H1 (cell line): ENCODE measurements around the gene STARD13. TPM values are rescaled to one million over a fixed set of nuclear protein-coding genes. Genes with fewer than 3 reads are reported as not detected.

ENCODE experiments used
- CTCF ChIA-PET: fragments of 300-600 bp; sonication (Branson Sonifier 250); formaldehyde crosslinking; loops from one replicate; lab custom pipeline; 2021; ENCODE audit not compliant: partially characterized antibody; lab: Charles Lee
- POLR2A ChIA-PET: fragments of 300-600 bp; sonication (Branson Sonifier 250); formaldehyde crosslinking; loops from one replicate; lab custom pipeline; 2021; ENCODE audit warnings: inconsistent platforms; ENCODE audit not compliant: partially characterized antibody; lab: Charles Lee
- DNase-seq, 2 experiments: peaks; one replicate each; pipeline versions ENCODE4 v3.0.0 to v3.0.0-alpha.2; 2010 to 2022; ENCODE audit warnings: low spot score in 2 of 2, low read depth in 1 of 2, mixed read lengths in 1 of 2
- FAIRE-seq: peaks from 2 replicates; lab custom pipeline; 2011; peaks lifted over from hg19 to GRCh38; lab: Jason Lieb, UNC
- H2AFZ ChIP-seq: 2 replicates; pipeline ENCODE4 v1.8.1; 2012; ENCODE audit warnings: low read length, inconsistent platforms
- H2AK5ac ChIP-seq: 2 replicates; pipeline ENCODE4 v1.6.1; 2013; ENCODE audit warnings: low read depth, low read length
- H2BK120ac ChIP-seq: replicated peaks from 2 replicates; pipeline ENCODE3; 2013; ENCODE audit warnings: low read depth, low read length, inconsistent platforms
- H2BK12ac ChIP-seq: 2 replicates; pipeline ENCODE4 v1.6.1; 2013; ENCODE audit warnings: low read depth, low read length
- H2BK15ac ChIP-seq: 2 replicates; pipeline ENCODE4 v1.6.1; 2013; ENCODE audit warnings: low read length
- H2BK20ac ChIP-seq: 2 replicates; pipeline ENCODE4 v1.6.1; 2013; ENCODE audit warnings: low read length
- H2BK5ac ChIP-seq: 2 replicates; pipeline ENCODE4 v1.6.1; 2013; ENCODE audit warnings: low read depth, low read length
- H3K14ac ChIP-seq: 2 replicates; pipeline ENCODE4 v1.6.1; 2013; ENCODE audit warnings: inconsistent platforms; ENCODE audit not compliant: insufficient read length
- H3K18ac ChIP-seq: 2 replicates; pipeline ENCODE4 v1.6.1; 2013; ENCODE audit warnings: low read length; ENCODE audit errors: extremely low read depth
- H3K23ac ChIP-seq: 2 replicates; pipeline ENCODE4 v1.6.1; 2013; ENCODE audit warnings: inconsistent platforms; ENCODE audit not compliant: insufficient read length
- H3K23me2 ChIP-seq: 2 replicates; pipeline ENCODE4 v1.6.1; 2013; ENCODE audit warnings: low read depth, low read length
- H3K27ac ChIP-seq: 2 replicates; pipeline ENCODE4 v1.6.1; 2011; ENCODE audit warnings: low read depth, low read length, inconsistent platforms
- H3K27me3 ChIP-seq, 4 experiments: replicated peaks in 1 of 4; 1 replicate in 1 of 4; 2 replicates in 3 of 4; pipeline versions ENCODE4 v1.6.1 to v1.8.1; 2011 to 2013; ENCODE audit warnings: low read length in 3 of 4, mild to moderate bottlenecking in 3 of 4, inconsistent platforms in 2 of 4, mixed read lengths in 2 of 4, moderate library complexity in 1 of 4; ENCODE audit not compliant: control insufficient read depth in 3 of 4, insufficient read depth in 3 of 4; ENCODE audit errors: extremely low read depth in 1 of 4
- H3K36me3 ChIP-seq, 4 experiments: 2 replicates each; pipeline versions ENCODE4 v1.6.1 to v1.8.1; 2011 to 2013; ENCODE audit warnings: mild to moderate bottlenecking in 4 of 4, low read length in 3 of 4, moderate library complexity in 2 of 4, control low read depth in 1 of 4, inconsistent platforms in 1 of 4; ENCODE audit not compliant: insufficient read depth in 4 of 4, control insufficient read depth in 2 of 4
- H3K4ac ChIP-seq: replicated peaks from 2 replicates; pipeline ENCODE3; 2013; ENCODE audit warnings: low read length, low read depth, mixed read lengths, inconsistent platforms; ENCODE audit not compliant: insufficient read length
- H3K4me1 ChIP-seq, 4 experiments: replicated peaks in 1 of 4; 1 replicate in 1 of 4; 2 replicates in 3 of 4; pipeline versions ENCODE4 v1.6.1 to v1.8.1; 2011 to 2013; ENCODE audit warnings: low read length in 3 of 4, inconsistent platforms in 2 of 4, mixed read lengths in 1 of 4; ENCODE audit not compliant: insufficient read depth in 4 of 4, control insufficient read depth in 3 of 4
- H3K4me2 ChIP-seq, 2 experiments: 2 replicates each; pipeline versions ENCODE4 v1.6.1 to v1.8.1; 2011 to 2013; ENCODE audit warnings: low read depth in 2 of 2, low read length in 2 of 2, control low read depth in 1 of 2, inconsistent platforms in 1 of 2, mild to moderate bottlenecking in 1 of 2; ENCODE audit not compliant: insufficient read depth in 1 of 2
- H3K4me3 ChIP-seq, 4 experiments: fragments of 200-600, 300-600 bp in 1 of 4; sonication (generic), shearing (Covaris generic), sonication (Bioruptor Twin) in 1 of 4; 2 replicates each; pipeline versions ENCODE4 v1.5.1 to v1.8.1; 2011 to 2016; ENCODE audit warnings: low read length in 4 of 4, low read depth in 3 of 4, control low read depth in 2 of 4, inconsistent platforms in 2 of 4, mild to moderate bottlenecking in 2 of 4, mixed read lengths in 1 of 4, moderate library complexity in 1 of 4; ENCODE audit not compliant: insufficient read depth in 2 of 4; ENCODE audit errors: extremely low read depth in 1 of 4
- H3K56ac ChIP-seq: replicated peaks from 2 replicates; pipeline ENCODE3; 2013; ENCODE audit warnings: low read depth, mild to moderate bottlenecking, mixed read lengths, low read length, inconsistent platforms; ENCODE audit not compliant: insufficient read length
- H3K79me1 ChIP-seq: 2 replicates; pipeline ENCODE4 v1.6.1; 2013; ENCODE audit warnings: low read depth, low read length, control low read depth
- H3K79me2 ChIP-seq, 2 experiments: 2 replicates each; pipeline versions ENCODE4 v1.6.1 to v1.8.1; 2012 to 2013; ENCODE audit warnings: low read length in 2 of 2, mild to moderate bottlenecking in 2 of 2, inconsistent platforms in 1 of 2; ENCODE audit not compliant: insufficient read depth in 2 of 2, control insufficient read depth in 1 of 2
- H3K9ac ChIP-seq, 4 experiments: replicated peaks in 1 of 4; 1 replicate in 1 of 4; 2 replicates in 3 of 4; pipeline versions ENCODE4 v1.6.1 to v1.8.1; 2011 to 2013; ENCODE audit warnings: low read depth in 3 of 4, low read length in 3 of 4, control low read depth in 2 of 4, mild to moderate bottlenecking in 2 of 4, moderate library complexity in 2 of 4, inconsistent platforms in 1 of 4; ENCODE audit errors: extremely low read depth in 1 of 4
- H3K9me3 ChIP-seq, 2 experiments: 2 replicates each; pipeline versions ENCODE4 v1.6.1 to v1.8.1; 2012 to 2013; ENCODE audit warnings: mild to moderate bottlenecking in 2 of 2, moderate library complexity in 2 of 2, control low read depth in 1 of 2, inconsistent platforms in 1 of 2, low read depth in 1 of 2, low read length in 1 of 2, mixed read lengths in 1 of 2; ENCODE audit not compliant: insufficient read depth in 2 of 2
- H4K20me1 ChIP-seq, 2 experiments: replicated peaks in 1 of 2; 2 replicates each; pipeline versions ENCODE3 to v1.8.1; 2011 to 2013; ENCODE audit warnings: inconsistent platforms in 2 of 2, low read length in 2 of 2, mild to moderate bottlenecking in 1 of 2; ENCODE audit not compliant: insufficient read depth in 2 of 2, control insufficient read depth in 1 of 2
- H4K5ac ChIP-seq: 2 replicates; pipeline ENCODE4 v1.6.1; 2013; ENCODE audit warnings: low read length, low read depth, mixed read lengths, inconsistent platforms; ENCODE audit not compliant: insufficient read length
- H4K8ac ChIP-seq: 2 replicates; pipeline ENCODE4 v1.8.0; 2013; ENCODE audit warnings: mild to moderate bottlenecking, moderate library complexity, low read length, inconsistent platforms; ENCODE audit not compliant: insufficient read depth; ENCODE audit errors: extremely low read depth
- H4K91ac ChIP-seq: replicated peaks from 2 replicates; pipeline ENCODE3; 2013; ENCODE audit warnings: low read length, mixed read lengths, inconsistent platforms; ENCODE audit not compliant: insufficient read length
- CBX5 ChIP-seq: fragments of 300-800, 300-1000 bp; sonication (generic); IDR thresholded peaks from 2 replicates; pipeline ENCODE4 v1.7.1; 2016; ENCODE audit warnings: antibody characterized with exemption, low read length, low read depth
- JUN ChIP-seq: IDR thresholded peaks from 2 replicates; pipeline ENCODE4 v1.6.1; 2011; ENCODE audit warnings: low read depth, mild to moderate bottlenecking, improper control_type of control experiment, low read length
- POU5F1 ChIP-seq: IDR thresholded peaks from 2 replicates; pipeline ENCODE4 v1.6.1; 2011; ENCODE audit warnings: low read depth, mild to moderate bottlenecking, low read length, moderate library complexity
- SIRT6 ChIP-seq: IDR thresholded peaks from one replicate; pipeline ENCODE4 v1.7.1; 2012; ENCODE audit warnings: low read length, inconsistent platforms
- TAF1 ChIP-seq: IDR thresholded peaks from 2 replicates; pipeline ENCODE4 v1.6.1; 2011; ENCODE audit warnings: mild to moderate bottlenecking, low read depth, low read length
- WGBS, 2 experiments: shearing (Covaris generic) in 1 of 2; methylation state at CpG; one replicate each; pipeline versions ENCODE4 v1.1.6 to v1.1.7; 2013 to 2015; ENCODE audit warnings: low lambda C conversion rate in 2 of 2, mixed read lengths in 2 of 2, inconsistent platforms in 1 of 2, low coverage in 1 of 2, missing lambda C conversion rate in 1 of 2; ENCODE audit not compliant: insufficient replicate concordance in 2 of 2, insufficient coverage in 1 of 2, insufficient read length in 1 of 2; ENCODE audit errors: extremely low coverage in 1 of 2, missing lambda C conversion rate in 1 of 2; 5-methylcytosine and 5-hydroxymethylcytosine counted together
- polyA plus RNA-seq, 7 experiments: library from polyadenylated mRNA; depleted of rRNA in 3 of 7; stranded (reverse) in 5 of 7; unstranded in 2 of 7; fragments of >200 nt in 5 of 7; fragments of 200-250 nt in 2 of 7; gene quantifications; 1 replicate in 5 of 7; 2 replicates in 1 of 7; 4 replicates in 1 of 7; pipeline versions ENCODE4 v1.2.1 to v1.2.3, GENCODE V29; 2011 to 2013; ENCODE audit warnings: missing spikeins in 2 of 7, mixed read lengths in 2 of 7
- total RNA-seq: library from RNA; stranded (reverse); fragmentation: NEBNext Ultra II Directional; extraction: Animal tissue kit (Norgen Biotek cat#: 25700); gene quantifications from 2 replicates; pipeline ENCODE4 v1.2.1, GENCODE V29; 2021

STARD13 gene
- total and polyA plus RNA-seq, 2 of the 8 experiments (the other 6 are each of a cell fraction or from before 2014, with no cell fraction given), result 0.82 to 2.9 TPM

GRCh38 chr13:33158816-33159215, 126.7 kb downstream of the STARD13 start:
- H4K8ac ChIP-seq, result no peak overlapping the region
- no peak for FAIRE-seq
- WGBS, 2 experiments, result 94% methylated on average over 8 of the region's 8 CpGs; no CpG with 5 or more reads in 1 of the 2 experiments
- no peak overlapping the region for H3K4me2 ChIP-seq
- no peaks in the 10 kb centered on the region for H3K79me2 ChIP-seq
- no peak overlapping the region for H3K56ac ChIP-seq
- H2BK120ac ChIP-seq, result no peak overlapping the region
- H4K91ac ChIP-seq, result no peak overlapping the region
- no peak overlapping the region for H2BK12ac ChIP-seq
- peaks cover 7 to 11% of the 10 kb centered on the region in 2 experiments; a peak in 3 of 4 replicates for H3K9me3 ChIP-seq
- no peaks in the 10 kb centered on the region for H3K23me2 ChIP-seq
- H3K4me1 ChIP-seq, result no peaks in the 10 kb centered on the region
- H3K23ac ChIP-seq, result no peak overlapping the region
- H2AFZ ChIP-seq, result no peak overlapping the region
- no peak overlapping the region for H2BK20ac ChIP-seq
- H3K9ac ChIP-seq, result no peak overlapping the region
- H2AK5ac ChIP-seq, result no peak overlapping the region
- H4K5ac ChIP-seq, result no peak overlapping the region
- H2BK5ac ChIP-seq, result no peak overlapping the region
- H4K20me1 ChIP-seq, result no peaks in the 10 kb centered on the region
- no peak overlapping the region for H3K27ac ChIP-seq
- H3K27me3 ChIP-seq, result no peaks in the 10 kb centered on the region
- no peak for DNase-seq
- no peak overlapping the region for H3K4ac ChIP-seq
- H3K4me3 ChIP-seq, result no peak overlapping the region
- H3K79me1 ChIP-seq, result no peaks in the 10 kb centered on the region
- CTCF ChIA-PET, result interaction anchor here (1.0 kb wide), 1 partner anchor 16 kb away, joined by 3 read pairs; no protein-coding TSS in a partner anchor
- no peaks in the 10 kb centered on the region; a peak in 1 of 8 replicates for H3K36me3 ChIP-seq
- H3K14ac ChIP-seq, result no peak overlapping the region
- POLR2A ChIA-PET, result no interaction called here
- H3K18ac ChIP-seq, result no peak overlapping the region
- H2BK15ac ChIP-seq, result no peak overlapping the region
- TF ChIP-seq CBX5 (no peak), JUN (no peak), SIRT6 (no peak), POU5F1 (no peak), TAF1 (no peak)
